Fibroblast of lung (primary cell): ENCODE measurements around the gene THRA.

Experiments used
- CTCF ChIP-seq, 2 donors: IDR thresholded peaks in 1 of 2; conservative IDR thresholded peaks in 1 of 2; 1 replicate in 1 of 2; 2 replicates in 1 of 2; pipeline ENCODE4 v1.5.1; 2011 to 2012; ENCODE audit warnings: low read length in 2 of 2, control low read depth in 1 of 2, inconsistent platforms in 1 of 2, low read depth in 1 of 2, mild to moderate bottlenecking in 1 of 2
- EZH2 ChIP-seq: IDR thresholded peaks from 2 replicates; pipeline ENCODE4 v1.5.1; 2012; ENCODE audit warnings: low read length, control low read depth, mild to moderate bottlenecking; ENCODE audit errors: missing control alignments

- TF ChIP-seq CTCF (conservative IDR thresholded peaks at IDR 0.05 in 1 of 2, IDR thresholded peaks at IDR 0.05 in 1 of 2; ENCODE audit: low read depth in 1 of 2, low read length in 2 of 2) = no peak
- no peak for TF ChIP-seq EZH2
Observed at GRCh38 chr17:40098846-40099618, 36.3 kb downstream of the THRA start.
